ENCODE data around the gene N4BP2L1.

Gene N4BP2L1

GRCh38 chr13:32391101-32391619 lies 36.8 kb downstream of the N4BP2L1 start:
- no peak overlapping the region for H3K4me3 ChIP-seq (replicated peaks; ENCODE audit: insufficient read depth, low read length)
- peak in 1 of 2 experiments; percentile 41 for DNase-seq (ENCODE audit: low read depth in 1 of 2, low spot score in 1 of 2)
- TF ChIP-seq CTCF (IDR thresholded peaks at IDR 0.05; ENCODE audit: insufficient read depth, low read length): no peak
- no peak for TF ChIP-seq REST (IDR thresholded peaks at IDR 0.05; ENCODE audit: insufficient replicate concordance, low read depth)
- TF ChIP-seq POLR2AphosphoS5 (IDR thresholded peaks at IDR 0.05; ENCODE audit: low read depth): no peak
- no peak overlapping the region for H3K27ac ChIP-seq (replicated peaks)
- H3K27me3 ChIP-seq (ENCODE audit: insufficient read depth, poor library complexity, severe bottlenecking): no peaks in the 10 kb centered on the region

DNA sequence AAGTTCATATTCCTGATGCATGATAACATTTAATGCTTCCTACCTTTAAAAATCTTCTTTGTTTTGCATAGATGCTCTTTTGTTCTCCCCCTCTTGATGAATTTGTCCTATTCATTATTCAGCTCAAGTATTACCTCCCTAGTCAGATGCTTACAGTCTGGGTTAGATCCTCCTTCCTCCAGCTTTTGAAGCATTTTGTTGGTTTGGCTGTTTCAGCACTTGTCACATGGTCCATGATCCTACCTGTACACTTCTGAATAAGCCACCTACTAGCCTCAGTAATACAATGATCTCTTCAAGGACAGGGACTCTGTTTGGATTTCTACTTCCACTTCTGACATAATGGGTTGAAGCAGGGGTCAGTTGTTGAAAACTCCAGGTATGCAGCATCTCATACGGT lies 37.4 kb downstream of the N4BP2L1 start:
- TF ChIP-seq REST (IDR thresholded peaks at IDR 0.05; ENCODE audit: insufficient replicate concordance, low read depth) (no peak), CTCF (IDR thresholded peaks at IDR 0.05; ENCODE audit: insufficient read depth, low read length) (no peak), SPI1 (IDR thresholded peaks at IDR 0.05; ENCODE audit: borderline replicate concordance, low read depth) (no peak), POLR2AphosphoS5 (IDR thresholded peaks at IDR 0.05; ENCODE audit: low read depth) (no peak), GABPA (IDR thresholded peaks at IDR 0.05; ENCODE audit: low read depth) (no peak)

DNA sequence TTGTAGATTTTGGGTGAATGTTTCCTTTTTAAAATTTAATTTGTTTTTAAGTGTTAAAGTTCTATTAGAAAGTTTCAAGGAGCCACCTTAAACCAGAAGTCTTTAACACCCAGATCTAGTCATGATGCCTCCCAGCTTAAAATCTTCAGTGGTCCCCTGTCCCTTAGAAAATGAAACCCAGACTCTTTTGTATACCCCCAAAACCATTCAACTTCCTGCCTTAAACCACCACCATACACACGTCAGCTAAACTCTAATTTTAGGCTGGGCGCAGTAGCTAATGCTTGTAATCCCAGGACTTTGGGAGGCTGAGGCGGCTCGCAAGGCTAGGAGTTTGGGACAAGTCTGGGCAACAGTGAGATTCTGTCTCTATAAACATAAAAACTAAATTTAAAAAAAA lies 37.9 kb downstream of the N4BP2L1 start:
- TF ChIP-seq GABPA (IDR thresholded peaks at IDR 0.05; ENCODE audit: low read depth) (no peak), CTCF (IDR thresholded peaks at IDR 0.05; ENCODE audit: insufficient read depth, low read length) (no peak), REST (IDR thresholded peaks at IDR 0.05; ENCODE audit: insufficient replicate concordance, low read depth) (no peak), POLR2AphosphoS5 (IDR thresholded peaks at IDR 0.05; ENCODE audit: low read depth) (no peak), SPI1 (IDR thresholded peaks at IDR 0.05; ENCODE audit: borderline replicate concordance, low read depth) (no peak)
- DNase-seq (ENCODE audit: low read depth in 1 of 2, low spot score in 1 of 2): no peak
- Histone ChIP-seq H3K4me3 (replicated peaks; ENCODE audit: insufficient read depth, low read length) (no peak overlapping the region), H3K27ac (replicated peaks) (no peak overlapping the region), H3K27me3 (ENCODE audit: insufficient read depth, poor library complexity, severe bottlenecking) (no peaks in the 10 kb centered on the region)

More for the DNA sequence above, 37.4 kb downstream of the N4BP2L1 start:
- Histone ChIP-seq H3K4me3 (replicated peaks; ENCODE audit: insufficient read depth, low read length) (no peak overlapping the region), H3K27ac (replicated peaks) (no peak overlapping the region), H3K27me3 (ENCODE audit: insufficient read depth, poor library complexity, severe bottlenecking) (no peaks in the 10 kb centered on the region)
- no peak for DNase-seq (ENCODE audit: low read depth in 1 of 2, low spot score in 1 of 2)

All from HL-60 (cell line).